Neuron (in vitro differentiated cells): ENCODE measurements around the gene PPP2R2C.

ENCODE experiments used
- H2AFZ ChIP-seq: one replicate; pipeline ENCODE4 v1.6.1; 2013; ENCODE audit warnings: low read depth, mild to moderate bottlenecking, inconsistent platforms, low read length, moderate library complexity
- H3K27me3 ChIP-seq: one replicate; pipeline ENCODE4 v1.6.1; 2013; ENCODE audit warnings: low read length; ENCODE audit not compliant: insufficient read depth
- H3K36me3 ChIP-seq: one replicate; pipeline ENCODE4 v1.6.1; 2013; ENCODE audit warnings: low read length; ENCODE audit not compliant: insufficient read depth
- H3K4me1 ChIP-seq: one replicate; pipeline ENCODE4 v1.6.1; 2013; ENCODE audit warnings: low read length; ENCODE audit not compliant: insufficient read depth
- H3K4me3 ChIP-seq: 2 replicates; pipeline ENCODE4 v1.5.1; 2013; ENCODE audit warnings: mild to moderate bottlenecking, low read length, moderate library complexity
- H3K9me3 ChIP-seq: one replicate; pipeline ENCODE4 v1.6.1; 2013; ENCODE audit warnings: low read length

PPP2R2C gene

GRCh38 chr4:6280365-6280996, 191.9 kb downstream of the PPP2R2C start:
- Histone ChIP-seq H3K4me1 (peaks cover 32% of the 10 kb centered on the region), H2AFZ (no peak overlapping the region), H3K36me3 (peaks cover 5% of the 10 kb centered on the region), H3K4me3 (no peak overlapping the region), H3K27me3 (no peaks in the 10 kb centered on the region), H3K9me3 (no peaks in the 10 kb centered on the region)

- Histone ChIP-seq H2AFZ (no peak overlapping the region), H3K36me3 (peaks cover 5% of the 10 kb centered on the region), H3K4me3 (no peak overlapping the region), H3K9me3 (no peaks in the 10 kb centered on the region), H3K27me3 (no peaks in the 10 kb centered on the region), H3K4me1 (peaks cover 39% of the 10 kb centered on the region)
Observed at GRCh38 chr4:6279582-6280289, 192.7 kb downstream of the PPP2R2C start.

DNA sequence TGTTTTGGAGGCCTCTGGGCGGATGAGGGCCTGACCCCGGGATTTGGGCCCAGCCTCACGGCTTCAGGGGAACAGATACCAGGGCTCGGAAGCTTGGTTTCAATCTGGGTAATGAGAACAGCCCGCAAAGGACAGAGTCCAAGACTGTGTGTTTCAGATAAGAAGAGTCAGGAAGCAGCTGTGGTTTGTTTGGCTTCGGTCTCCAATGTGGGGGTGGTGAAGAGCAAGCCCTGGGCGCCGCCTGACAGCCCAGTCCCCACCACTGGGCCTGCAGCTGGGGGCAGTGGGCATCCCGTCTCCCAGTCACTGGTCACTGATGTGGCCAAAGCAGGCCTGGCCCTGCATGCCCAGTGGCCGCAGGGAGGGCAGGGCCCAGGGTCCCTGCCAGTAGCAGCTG, 193.6 kb downstream of the PPP2R2C start:
- no peaks in the 10 kb centered on the region for H3K9me3 ChIP-seq
- peaks cover 5% of the 10 kb centered on the region for H3K36me3 ChIP-seq
- no peak overlapping the region for H2AFZ ChIP-seq
- H3K4me1 ChIP-seq: peaks cover 44% of the 10 kb centered on the region
- H3K4me3 ChIP-seq: no peak overlapping the region
- no peaks in the 10 kb centered on the region for H3K27me3 ChIP-seq

DNA sequence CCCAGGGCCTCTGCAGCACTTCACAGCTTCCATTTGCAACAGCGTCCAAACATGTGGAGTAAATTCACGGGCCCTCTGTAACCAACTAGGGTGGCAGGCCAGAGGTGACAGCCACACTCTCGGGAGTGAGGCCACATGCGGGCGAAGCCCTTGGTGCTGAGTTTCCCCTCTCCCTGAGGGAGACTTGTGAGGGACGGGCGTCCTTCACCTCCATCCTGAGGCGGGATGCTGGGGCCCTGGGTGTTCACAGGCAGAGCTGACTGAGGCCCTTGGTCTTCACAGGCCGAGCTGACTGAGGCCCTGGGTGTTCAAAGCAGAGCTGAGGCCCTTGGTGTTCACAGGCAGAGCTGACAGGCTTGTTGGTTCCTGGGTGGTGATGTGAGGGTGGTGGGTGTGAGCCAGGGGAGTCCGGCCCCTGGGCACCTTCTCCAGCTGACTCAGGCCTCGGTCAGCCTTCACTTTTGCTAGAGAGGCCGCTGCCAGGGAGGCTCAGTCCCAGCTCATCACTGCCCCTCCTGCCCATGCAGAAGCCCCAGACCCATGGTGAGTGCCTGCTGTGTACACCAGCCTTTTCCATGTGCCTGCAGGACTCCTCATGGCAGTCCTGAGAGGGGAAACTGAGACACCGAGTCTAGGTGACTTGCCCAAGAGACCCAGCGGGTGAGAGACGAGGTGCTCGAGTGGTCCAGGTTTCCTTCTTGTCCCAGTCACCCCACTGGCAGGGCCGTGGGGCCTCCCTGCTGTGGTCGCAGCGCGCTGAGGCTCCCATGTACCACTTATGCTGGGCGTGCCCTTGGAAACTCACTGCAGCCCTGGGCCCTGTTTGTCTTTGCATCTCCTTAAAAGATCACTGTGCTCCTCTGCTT, 194.2 kb downstream of the PPP2R2C start:
- H3K27me3 ChIP-seq: no peaks in the 10 kb centered on the region
- no peak overlapping the region for H2AFZ ChIP-seq
- H3K4me3 ChIP-seq: no peak overlapping the region
- H3K4me1 ChIP-seq: peaks cover 46% of the 10 kb centered on the region
- H3K9me3 ChIP-seq: no peaks in the 10 kb centered on the region
- peaks cover 5% of the 10 kb centered on the region for H3K36me3 ChIP-seq

- H3K9me3 ChIP-seq: no peaks in the 10 kb centered on the region
- H3K4me1 ChIP-seq: peaks cover 48% of the 10 kb centered on the region
- H2AFZ ChIP-seq: no peak overlapping the region
- peaks cover 5% of the 10 kb centered on the region for H3K36me3 ChIP-seq
- H3K4me3 ChIP-seq: no peak overlapping the region
- no peaks in the 10 kb centered on the region for H3K27me3 ChIP-seq
Observed at GRCh38 chr4:6277139-6277802, 195.1 kb downstream of the PPP2R2C start.

- Histone ChIP-seq H3K36me3 (peaks cover 5% of the 10 kb centered on the region), H3K27me3 (no peaks in the 10 kb centered on the region), H3K4me1 (peaks cover 39% of the 10 kb centered on the region), H3K9me3 (no peaks in the 10 kb centered on the region), H3K4me3 (no peak overlapping the region), H2AFZ (no peak overlapping the region)
Observed at GRCh38 chr4:6275898-6276806, 196.3 kb downstream of the PPP2R2C start.

DNA sequence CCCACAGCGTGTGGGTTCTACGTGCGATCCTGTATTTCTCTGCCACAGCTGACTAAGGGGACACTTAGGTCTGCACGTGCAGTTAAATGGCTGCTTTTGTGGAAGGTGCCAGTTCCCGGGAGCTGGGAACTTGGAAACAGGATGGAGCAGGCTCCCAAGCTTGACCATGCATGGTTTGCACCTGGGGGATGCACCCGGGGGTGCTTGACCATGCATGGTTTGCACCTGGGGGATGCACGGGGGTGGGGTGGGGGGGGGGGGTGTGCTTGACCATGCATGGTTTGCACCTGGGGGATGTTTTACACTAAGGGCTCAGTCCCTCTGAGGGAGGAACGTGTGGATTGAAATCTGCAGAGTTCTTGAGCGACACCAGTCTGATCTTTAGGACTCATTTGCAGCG, 197.1 kb downstream of the PPP2R2C start:
- Histone ChIP-seq H3K4me1 (peaks cover 43% of the 10 kb centered on the region), H3K9me3 (no peaks in the 10 kb centered on the region), H3K4me3 (no peak overlapping the region), H2AFZ (no peak overlapping the region), H3K27me3 (no peaks in the 10 kb centered on the region), H3K36me3 (peaks cover 5% of the 10 kb centered on the region)

DNA sequence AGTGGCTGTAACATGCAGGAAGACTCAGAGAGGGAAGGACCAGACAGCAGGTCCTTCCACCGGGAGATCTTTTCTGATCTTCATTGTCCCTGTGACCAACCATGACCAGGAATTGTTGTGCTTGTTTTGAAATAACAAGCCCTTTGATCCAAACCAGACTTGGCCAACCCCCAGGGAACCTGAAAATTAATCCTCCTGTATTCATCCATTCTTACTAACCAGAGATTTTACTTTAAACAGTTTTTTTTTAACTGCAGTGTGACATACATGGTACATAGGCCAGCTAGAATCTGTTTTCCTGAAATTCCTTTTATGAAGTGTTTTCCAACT, 198.8 kb downstream of the PPP2R2C start:
- H3K27me3 ChIP-seq: no peaks in the 10 kb centered on the region

DNA sequence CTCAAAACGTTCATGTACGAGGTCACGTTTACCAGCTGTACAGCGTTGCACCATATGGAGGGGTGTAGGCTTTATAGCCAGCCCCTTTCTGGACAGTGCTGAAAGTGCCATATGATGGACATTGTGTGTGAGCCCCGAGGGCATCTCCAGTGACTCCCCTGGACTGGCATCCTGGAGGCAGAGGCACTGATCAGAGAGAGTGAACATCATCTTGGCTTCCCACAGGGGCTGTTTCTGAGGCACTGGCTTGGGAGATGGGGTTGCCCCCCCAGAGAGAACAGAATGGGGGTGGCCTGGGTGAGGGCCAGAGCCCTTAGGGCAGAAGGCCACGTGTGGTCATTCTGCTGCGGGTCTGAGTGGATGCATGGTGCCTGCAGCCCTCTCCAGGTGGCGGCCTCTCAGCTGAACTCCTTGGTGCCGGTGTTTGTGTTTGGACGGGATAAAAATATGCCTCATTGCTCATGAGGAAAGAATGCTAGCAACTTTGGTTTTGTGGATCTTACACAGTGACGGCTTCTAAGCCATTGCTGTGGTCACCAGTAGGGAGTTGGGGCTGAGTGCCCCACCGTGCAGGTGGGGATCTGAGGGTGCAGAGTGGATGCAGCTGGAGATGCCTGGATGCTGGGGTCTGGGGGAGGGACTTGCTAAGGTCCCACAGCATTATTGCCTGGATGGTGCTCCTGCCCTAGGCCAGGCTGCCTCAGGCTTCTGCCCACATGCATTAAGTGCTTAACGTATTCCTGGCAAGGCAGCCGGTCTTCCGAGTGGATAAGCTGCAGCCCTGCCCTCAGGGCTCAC, 199.4 kb downstream of the PPP2R2C start:
- Histone ChIP-seq H3K9me3 (no peaks in the 10 kb centered on the region), H3K27me3 (peaks cover 2% of the 10 kb centered on the region), H3K36me3 (peaks cover 5% of the 10 kb centered on the region), H3K4me1 (peaks cover 48% of the 10 kb centered on the region), H2AFZ (no peak overlapping the region), H3K4me3 (no peak overlapping the region)

More for the DNA sequence above, 198.8 kb downstream of the PPP2R2C start:
- peaks cover 48% of the 10 kb centered on the region for H3K4me1 ChIP-seq
- H2AFZ ChIP-seq: no peak overlapping the region
- H3K9me3 ChIP-seq: no peaks in the 10 kb centered on the region
- peaks cover 5% of the 10 kb centered on the region for H3K36me3 ChIP-seq
- H3K4me3 ChIP-seq: no peak overlapping the region

DNA sequence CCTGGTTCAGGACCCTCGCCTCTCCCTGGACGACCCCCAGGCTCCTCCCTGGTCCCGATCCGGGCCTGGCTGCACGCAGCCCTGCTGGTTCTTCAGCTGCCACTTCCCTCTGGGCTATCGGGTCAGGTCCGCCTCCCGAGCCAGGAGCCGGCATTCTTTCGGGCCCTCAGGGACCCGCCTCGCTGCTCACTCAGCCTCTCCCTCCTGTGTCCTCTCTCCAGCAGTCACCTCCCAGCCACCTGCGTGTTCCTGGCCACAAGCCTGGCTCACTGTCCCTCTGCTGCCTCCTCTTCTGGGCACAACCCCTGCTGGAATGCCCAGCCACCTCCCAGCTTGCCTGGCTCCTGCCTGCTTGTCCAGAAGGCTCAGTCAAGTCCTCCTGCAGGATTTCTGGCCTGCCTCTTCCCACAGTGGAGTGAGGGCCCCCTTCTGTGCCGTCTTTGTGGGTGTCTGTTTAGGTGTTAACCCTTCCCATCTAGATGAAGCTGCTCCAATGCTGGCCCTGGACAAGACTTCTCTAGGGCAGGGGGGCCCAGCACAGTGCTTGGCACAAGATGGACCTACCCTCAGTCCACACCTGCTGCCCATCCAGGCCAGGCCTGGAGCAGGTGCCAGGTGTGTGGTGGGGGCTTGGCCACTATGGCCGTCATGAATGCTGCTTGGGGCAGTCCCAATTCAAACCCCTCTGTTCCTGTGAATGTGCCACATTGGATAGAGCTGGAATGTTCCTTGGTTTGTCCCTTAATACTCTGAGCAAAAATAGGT, 200.5 kb downstream of the PPP2R2C start:
- Histone ChIP-seq H3K36me3 (no peaks in the 10 kb centered on the region), H3K4me3 (no peak overlapping the region), H3K9me3 (no peaks in the 10 kb centered on the region), H3K27me3 (peaks cover 8% of the 10 kb centered on the region), H3K4me1 (peaks cover 45% of the 10 kb centered on the region), H2AFZ (no peak overlapping the region)

GRCh38 chr4:6271206-6271605, 201.2 kb downstream of the PPP2R2C start:
- Histone ChIP-seq H3K4me1 (peaks cover 39% of the 10 kb centered on the region), H3K36me3 (no peaks in the 10 kb centered on the region), H2AFZ (no peak overlapping the region), H3K4me3 (no peak overlapping the region), H3K27me3 (peaks cover 8% of the 10 kb centered on the region), H3K9me3 (no peaks in the 10 kb centered on the region)
